MM.1S (cell line): Measurements from ENCODE around the gene ENTREP1.

Experiments
- EZH2phosphoT487 ChIP-seq: fragments of 300-600 bp; sonication (generic); IDR thresholded peaks from 2 replicates; pipeline ENCODE4 v1.6.1; 2018; ENCODE audit warnings: antibody characterized with exemption, low read length
- TF ChIP-seq, protein P1 (sequence below): fragments of 300-600 bp; sonication (generic); IDR thresholded peaks from 2 replicates; pipeline ENCODE4 v1.5.1; 2016; ENCODE audit warnings: antibody characterized with exemption, low read length, mixed read lengths

DNA sequence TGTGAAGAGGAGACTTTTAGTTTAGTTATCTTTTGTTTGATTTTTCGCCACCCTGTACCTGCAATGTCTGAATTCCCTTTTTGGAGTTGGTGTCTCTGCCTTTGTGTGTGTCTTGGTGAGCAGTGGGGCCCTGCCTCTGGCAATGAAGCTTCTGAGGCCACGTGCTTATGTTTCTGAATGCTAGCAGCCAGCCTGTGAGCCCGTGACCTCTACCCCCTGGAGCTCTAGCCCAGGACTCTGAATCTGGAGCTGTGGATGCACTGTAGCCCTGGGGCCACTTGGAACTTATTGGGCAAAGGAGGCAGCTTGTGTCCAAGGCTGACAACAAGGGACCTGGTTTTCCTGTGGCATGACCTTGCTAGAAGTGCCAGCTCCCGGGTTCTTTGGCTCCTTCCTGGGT lies 19.4 kb downstream of the ENTREP1 start:
- TF ChIP-seq, protein P1, sequence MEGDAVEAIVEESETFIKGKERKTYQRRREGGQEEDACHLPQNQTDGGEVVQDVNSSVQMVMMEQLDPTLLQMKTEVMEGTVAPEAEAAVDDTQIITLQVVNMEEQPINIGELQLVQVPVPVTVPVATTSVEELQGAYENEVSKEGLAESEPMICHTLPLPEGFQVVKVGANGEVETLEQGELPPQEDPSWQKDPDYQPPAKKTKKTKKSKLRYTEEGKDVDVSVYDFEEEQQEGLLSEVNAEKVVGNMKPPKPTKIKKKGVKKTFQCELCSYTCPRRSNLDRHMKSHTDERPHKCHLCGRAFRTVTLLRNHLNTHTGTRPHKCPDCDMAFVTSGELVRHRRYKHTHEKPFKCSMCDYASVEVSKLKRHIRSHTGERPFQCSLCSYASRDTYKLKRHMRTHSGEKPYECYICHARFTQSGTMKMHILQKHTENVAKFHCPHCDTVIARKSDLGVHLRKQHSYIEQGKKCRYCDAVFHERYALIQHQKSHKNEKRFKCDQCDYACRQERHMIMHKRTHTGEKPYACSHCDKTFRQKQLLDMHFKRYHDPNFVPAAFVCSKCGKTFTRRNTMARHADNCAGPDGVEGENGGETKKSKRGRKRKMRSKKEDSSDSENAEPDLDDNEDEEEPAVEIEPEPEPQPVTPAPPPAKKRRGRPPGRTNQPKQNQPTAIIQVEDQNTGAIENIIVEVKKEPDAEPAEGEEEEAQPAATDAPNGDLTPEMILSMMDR: no peak
- no peak for TF ChIP-seq EZH2phosphoT487
